D341Med (cell line): ENCODE results near the gene NT5C1A.

Experiments used
- DNase-seq: peaks from one replicate; pipeline ENCODE4 v3.0.0; 2012; ENCODE audit warnings: low spot score

The NT5C1A gene

DNA sequence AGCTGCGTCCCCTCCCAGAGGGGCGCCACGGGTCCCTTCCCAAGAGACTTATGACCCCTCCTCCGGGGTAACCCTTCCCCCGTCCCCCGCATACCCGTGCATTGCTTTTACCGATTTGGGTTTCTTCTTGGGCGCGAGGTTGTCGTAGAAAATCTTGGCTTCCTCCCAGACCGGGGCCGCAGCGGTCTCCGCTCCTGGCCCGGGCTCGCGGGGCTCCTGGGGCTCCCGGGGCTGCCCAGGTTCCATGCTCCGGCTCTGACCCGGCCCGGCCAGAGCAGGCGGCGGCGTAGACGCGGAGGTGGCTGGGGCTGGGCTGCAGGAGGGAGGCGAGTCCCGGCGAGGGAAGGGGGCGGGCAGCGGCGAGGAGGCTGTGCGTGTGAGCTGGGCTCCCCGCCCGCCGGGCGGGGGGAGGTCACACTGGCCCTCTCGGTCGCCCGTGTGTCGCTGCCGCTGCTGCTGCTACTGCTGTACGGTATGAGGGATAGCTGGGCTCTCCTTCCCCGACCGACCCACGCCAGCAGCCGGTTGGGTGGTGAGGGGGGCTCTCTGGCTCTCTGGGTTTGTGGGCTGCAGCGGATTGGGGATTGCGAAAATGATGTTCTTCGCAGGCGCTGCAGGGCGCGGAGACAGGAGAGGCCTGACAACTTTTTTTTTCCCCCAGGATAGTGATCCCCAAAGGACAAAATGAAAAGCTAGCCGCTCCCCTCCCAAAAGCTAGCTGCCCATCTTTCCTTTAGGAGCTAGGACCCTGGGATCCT, at the start of gene NT5C1A:
TSS of gene NT5C1A (minus strand) at position 315 of the 758 bp plus-strand sequence. CDS start at position 246, 69 bp downstream.
- DNase-seq = peak; percentile 63

DNA sequence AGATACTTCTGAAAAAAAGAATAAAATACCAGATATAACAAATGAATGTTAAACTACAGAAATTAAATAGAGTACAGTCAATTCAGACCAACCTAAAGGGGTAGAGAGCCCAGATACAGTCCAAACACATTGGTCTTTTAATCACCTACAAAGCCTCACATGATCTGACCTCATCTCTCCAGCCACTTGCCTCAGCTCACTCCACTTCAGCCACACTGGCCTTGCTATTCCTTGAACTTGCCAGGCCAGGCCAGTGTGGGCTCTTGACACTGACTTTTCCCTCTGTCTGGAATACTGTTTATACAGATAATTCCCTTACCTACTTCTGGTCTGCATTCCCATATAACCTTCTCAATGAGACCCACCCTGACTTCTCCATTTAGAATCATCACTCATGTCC, 49.8 kb upstream of the NT5C1A start:
- DNase-seq = no peak

DNA sequence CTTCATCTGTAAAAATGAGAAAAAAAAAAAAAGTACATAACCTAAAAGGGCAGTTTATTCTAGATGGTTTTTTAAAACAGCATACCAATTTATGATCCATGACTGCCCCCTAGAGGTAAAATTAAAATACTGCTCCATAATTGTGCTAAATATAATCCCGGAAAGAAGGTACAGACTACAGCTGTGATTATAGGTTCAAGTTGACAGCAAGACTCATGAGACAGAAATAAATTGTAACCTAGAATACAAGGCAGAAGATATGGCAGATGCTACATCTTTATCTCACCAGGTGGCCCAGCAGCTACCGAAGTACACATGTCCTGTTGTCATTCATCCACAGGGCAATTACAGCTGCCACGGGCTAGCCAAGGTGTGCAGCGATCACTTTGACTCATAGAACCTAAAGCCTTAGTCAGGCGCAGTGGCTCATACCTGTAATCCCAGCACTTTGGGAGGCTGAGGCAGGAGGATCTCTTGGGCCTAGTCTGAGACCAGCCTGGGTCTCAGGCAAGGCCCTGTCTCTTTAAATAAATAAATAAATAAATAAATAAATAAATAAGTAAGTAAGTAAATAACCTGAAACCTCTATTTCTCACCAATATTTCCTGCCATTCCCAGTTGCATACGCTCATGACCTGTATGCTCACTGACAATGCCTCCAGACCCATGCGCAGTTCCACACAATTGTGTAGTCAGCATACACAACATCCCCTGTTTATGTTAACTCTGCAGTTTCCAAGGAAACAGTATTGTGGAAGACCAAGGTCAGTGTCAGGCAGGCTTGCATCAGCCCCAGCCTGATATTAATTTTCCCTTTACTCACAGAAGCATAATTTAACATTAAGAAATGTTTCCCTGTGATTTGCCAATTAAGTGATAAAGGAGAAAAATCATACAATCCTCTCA, 48.4 kb upstream of the NT5C1A start:
- DNase-seq = peak; percentile 32

GRCh38 chr1:39717809-39718208, 45.9 kb upstream of the NT5C1A start:
- no peak for DNase-seq

DNA sequence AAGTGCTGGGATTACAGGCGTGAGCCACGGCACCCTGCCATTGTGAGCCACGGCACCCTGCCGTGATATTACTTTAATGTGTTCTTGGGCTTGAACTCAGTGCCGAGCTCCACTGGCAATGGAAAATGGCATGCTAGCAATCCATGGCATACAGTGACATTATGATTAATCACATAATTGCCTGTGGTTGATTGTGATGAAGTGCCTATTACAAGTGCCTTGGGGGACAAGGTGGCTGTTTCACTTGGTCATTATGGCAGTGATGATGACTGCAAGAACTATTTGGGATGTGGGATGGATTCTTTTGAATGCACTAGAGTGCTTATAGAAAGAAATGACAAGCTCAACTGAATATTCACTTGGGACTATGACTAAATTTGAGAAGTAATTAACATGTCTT, 41.6 kb upstream of the NT5C1A start:
- DNase-seq = no peak

DNA sequence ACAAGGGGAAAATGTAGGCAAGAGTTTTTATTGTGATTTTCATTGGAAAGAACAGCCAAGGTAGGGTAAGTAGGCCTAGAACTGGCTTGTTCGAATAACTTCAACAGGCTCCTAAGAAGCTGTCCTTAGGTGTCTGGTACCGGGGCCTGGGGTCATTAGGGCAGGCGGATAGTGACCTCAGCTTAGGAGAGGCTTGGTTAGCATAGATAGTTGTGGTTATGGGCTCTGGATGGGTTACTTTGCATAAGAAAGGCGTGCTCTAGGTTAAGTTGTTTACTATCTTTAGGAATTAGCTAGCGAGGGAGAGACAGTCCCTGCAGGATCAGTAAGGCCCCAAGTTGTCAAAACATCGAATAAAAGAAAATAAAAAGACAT, 40.0 kb upstream of the NT5C1A start:
- DNase-seq = no peak

DNA sequence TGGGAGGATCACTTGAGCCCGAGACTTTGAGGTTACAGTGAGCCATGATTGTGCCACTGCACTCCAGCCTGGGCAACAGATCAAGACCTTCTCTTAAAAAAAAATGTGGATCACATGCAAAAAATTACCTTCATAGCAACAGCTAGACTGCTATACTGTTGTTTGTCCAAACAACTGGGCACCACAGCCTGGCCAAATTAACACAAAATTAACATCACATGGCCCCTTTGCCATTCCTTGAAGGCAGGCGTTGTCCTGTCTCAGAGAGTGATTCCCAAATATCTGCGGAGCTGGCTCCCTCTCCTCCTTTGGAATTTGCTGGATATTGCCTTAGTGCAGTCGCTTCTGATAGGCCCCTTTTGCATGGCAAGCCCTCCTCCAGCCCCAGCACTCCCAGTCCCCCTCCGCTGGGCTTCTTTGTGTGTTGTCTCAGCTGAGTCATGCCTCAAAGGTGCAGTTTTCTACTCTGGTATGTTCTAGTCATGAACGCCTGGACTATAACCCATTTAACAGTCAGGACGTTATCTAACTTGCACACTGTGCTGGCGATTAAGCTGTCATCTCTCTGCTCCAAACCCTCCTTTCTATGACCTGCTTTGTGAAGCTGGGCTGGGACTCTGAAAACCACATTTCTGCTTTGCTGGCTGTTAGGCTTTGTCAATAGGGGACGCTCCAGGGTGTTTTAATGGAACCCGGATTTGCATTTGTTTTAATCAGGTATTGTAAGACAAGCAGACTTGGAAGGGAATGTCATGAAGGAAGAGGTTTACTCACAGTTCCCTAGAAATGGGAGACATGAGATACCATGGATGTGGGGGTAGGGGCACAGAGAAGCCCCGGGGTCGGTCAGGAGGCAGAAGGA, 39.4 kb upstream of the NT5C1A start:
- no peak for DNase-seq

DNA sequence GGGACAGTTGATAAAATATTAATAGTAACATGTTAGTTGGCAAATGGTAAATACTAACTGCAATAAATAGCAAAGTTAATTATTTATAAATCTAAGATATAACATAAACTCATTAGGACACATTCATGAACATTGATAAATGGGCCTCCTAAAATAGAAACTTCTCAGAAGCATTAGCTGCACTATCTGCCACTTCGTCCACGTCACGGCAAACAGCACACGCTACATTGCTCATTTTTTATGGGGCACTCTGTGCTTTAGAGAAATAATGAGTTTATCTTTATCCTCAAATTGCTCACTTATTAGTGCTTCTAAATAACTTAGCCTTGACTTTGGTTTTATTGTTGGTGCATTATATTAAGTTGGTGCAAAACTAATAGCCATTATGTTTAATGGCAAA, 35.6 kb upstream of the NT5C1A start:
- no peak for DNase-seq

- no peak for DNase-seq
These were observed 32.9 kb upstream of the NT5C1A start for GRCh38 chr1:39704757-39705156.

- no peak for DNase-seq
These were observed 29.1 kb upstream of the NT5C1A start for GRCh38 chr1:39701049-39701439.

DNA sequence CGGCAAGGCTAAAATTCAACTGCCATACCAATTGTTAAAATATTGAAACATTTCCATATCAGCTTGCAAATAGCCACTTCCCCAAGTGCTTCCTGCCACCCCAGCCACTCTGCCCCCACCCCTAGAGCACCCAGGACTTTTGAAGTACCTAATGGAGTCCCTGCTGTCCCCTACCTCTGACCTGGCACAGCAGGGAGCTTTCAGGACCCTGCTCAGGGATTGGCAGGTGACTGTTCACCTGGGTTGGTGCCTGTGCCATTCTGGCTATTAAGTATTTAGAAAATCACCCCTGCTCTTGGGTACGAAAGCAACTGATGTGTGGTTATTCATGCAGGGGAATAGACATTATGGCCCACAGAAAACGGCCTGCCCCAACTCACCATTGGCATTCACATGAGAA, 28.4 kb upstream of the NT5C1A start:
- DNase-seq = no peak

DNA sequence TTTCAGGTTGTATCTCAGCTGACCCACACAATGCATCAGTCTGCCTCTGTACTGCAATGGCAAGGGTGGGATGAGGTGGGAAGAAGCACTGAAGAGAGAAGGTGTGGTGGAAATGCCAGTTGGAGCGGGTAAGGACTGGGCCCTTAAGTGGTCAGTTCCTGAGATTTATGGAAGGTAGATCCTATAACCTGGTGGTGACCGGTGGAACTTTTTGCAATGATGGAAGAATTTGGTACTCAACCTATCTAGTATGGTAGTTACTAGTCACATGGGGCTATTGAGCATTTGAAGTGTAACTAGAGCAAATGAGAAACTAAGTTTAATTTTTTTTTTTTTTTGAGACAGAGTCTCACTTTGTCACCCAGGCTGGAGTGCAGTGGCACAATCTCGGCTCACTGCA, 27.5 kb upstream of the NT5C1A start:
- no peak for DNase-seq

GRCh38 chr1:39698568-39698967, 26.7 kb upstream of the NT5C1A start:
- DNase-seq = no peak

DNA sequence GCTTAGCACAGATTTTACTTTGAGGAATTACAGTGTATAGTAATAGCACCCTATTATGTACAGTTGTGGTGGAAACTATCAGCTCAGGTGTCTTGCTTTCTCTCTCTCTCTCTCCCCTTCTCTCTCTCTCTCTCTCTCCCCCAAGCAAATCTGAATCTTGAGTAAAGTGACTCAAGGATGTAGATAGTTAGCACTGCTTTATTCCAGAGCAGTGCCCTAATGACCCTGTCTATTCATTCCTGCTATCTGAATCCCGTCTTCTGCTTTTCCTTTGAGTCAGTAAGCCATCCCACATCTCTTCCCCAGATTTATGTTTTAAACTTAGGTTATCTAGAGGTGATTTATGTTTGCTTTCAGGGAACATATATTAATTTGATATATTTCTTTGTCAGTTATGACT, 24.5 kb upstream of the NT5C1A start:
- DNase-seq = no peak

DNA sequence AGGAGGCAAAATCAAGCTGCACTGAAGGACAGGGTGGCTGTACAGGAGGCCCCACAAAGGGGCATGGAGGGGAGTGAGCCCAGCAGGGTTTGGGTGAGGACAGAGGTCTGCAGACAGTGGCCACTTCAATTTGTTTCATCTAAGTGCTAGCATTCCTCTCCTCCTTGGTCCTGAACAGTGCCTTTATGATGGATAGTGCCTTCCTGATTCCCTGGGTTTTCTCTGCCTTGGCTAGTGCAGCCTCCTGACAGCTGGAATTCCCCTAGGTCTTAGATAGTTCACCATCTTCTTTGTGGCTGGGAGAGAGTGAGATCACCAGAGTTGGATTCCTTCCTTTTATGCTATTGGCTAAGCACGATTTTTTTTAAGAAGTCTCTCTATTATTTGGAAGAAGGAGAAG, 23.1 kb upstream of the NT5C1A start:
- DNase-seq = no peak

DNA sequence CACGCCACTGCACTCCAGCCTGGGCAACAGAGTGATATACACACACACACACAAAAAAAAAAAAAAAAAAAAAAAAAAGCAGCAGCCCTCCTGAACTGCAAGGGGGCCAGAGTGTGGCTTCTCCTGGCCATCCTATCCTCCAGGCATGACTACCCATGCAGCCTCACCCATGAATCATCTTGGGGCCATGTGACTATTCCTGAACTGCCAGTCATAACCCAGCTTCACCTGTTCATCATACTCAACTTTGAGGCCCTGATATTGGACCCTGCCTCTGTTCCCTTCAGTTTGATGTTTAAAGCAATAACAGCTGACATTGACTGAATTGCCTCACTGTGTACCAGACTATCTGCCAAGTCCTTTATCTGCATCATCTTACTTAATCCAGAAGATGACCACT, 22.1 kb upstream of the NT5C1A start:
- DNase-seq = no peak

- peak; percentile 47 for DNase-seq
These were observed 20.5 kb upstream of the NT5C1A start for GRCh38 chr1:39692152-39693074.

GRCh38 chr1:39691383-39692151, 19.7 kb upstream of the NT5C1A start, which contains the start of gene HPCAL4:
HPCAL4 (minus strand) TSS chr1:39691433; CDS start chr1:39684603, 6,830 bp downstream.
- peak; percentile 88 for DNase-seq

GRCh38 chr1:39690794-39691382, 19.0 kb upstream of the NT5C1A start:
- no peak for DNase-seq

GRCh38 chr1:39690225-39690624, 18.3 kb upstream of the NT5C1A start:
- DNase-seq = no peak
